Dendritic cell treated with granulocyte-macrophage colony-stimulating factor and Interleukin-4, amounts not matched to agents 40 ng/mL and 50 ng/mL, for 4 days (primary cell): ENCODE results near the gene DOCK11.
A peak's percentile ranks its signal among the peaks of the same experiment; 100 is the strongest.

Source experiments
- H3K27ac Mint-ChIP-seq: one replicate; pipeline ENCODE4 v1.8.0; 2022; ENCODE audit warnings: mild to moderate bottlenecking, mixed read lengths
- H3K27me3 Mint-ChIP-seq: one replicate; pipeline ENCODE4 v1.8.0; 2022; ENCODE audit warnings: mild to moderate bottlenecking, mixed read lengths
- H3K36me3 Mint-ChIP-seq: one replicate; pipeline ENCODE4 v1.8.0; 2022; ENCODE audit warnings: low read depth, mixed read lengths
- H3K4me1 Mint-ChIP-seq: one replicate; pipeline ENCODE4 v1.8.0; 2022; ENCODE audit warnings: low read depth, mixed read lengths
- H3K4me3 Mint-ChIP-seq: one replicate; pipeline ENCODE4 v1.8.0; 2022; ENCODE audit warnings: mild to moderate bottlenecking, moderate library complexity, mixed read lengths
- H3K9me3 Mint-ChIP-seq: one replicate; pipeline ENCODE4 v1.8.0; 2022; ENCODE audit warnings: mixed read lengths
- intact Hi-C: fragments of 100-400 bp; cut with micrococcal nuclease; formaldehyde crosslinking; loops from one replicate; pipeline ENCODE4 v1.15.0; 2022

DOCK11 gene

DNA sequence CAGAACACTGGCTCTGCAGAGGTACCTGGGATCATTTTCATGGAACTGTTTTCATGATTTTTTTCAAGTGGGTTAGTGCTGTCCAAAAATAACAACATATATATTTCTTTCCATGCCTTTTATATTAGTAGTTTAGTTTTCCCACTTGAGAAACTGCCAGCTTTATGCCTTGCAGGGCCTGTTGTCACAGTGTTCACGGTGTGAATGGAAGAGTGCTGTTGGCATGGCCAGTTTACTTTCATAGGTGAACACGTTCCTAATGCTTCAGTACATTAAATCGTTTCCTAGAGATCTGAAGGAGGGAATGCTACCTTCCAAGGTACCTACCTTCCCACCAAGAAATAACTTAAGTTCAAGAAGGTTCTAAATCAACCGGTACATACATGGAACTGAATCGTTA is 12.6 kb downstream of the DOCK11 start:
- Mint-ChIP-seq H3K4me1 (peaks cover 59% of the 10 kb centered on the region), H3K4me3 (no peak overlapping the region), H3K27me3 (no peaks in the 10 kb centered on the region), H3K9me3 (peaks cover 7% of the 10 kb centered on the region), H3K27ac (no peak overlapping the region), H3K36me3 (peaks cover 26% of the 10 kb centered on the region)
- intact Hi-C loops: no loop called here

DNA sequence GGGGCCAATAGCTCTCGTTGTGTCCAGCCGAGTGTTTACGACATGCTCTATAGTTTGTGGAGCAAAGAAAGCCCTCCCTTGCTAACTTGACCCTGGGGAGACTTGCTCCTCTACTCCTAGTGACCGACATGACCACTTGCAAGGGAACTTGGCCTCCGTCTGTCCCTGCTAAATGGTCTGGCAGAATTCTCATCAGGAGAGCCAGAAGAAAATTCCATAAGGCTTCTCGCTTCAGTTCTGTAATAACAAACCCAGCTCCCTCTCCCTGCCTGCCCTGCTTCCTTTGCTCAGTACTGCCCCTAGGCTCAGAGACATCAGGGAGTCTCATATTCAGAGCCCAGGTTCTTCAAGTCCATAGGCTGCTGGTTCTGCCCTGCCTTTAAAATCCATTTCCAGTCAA is 13.0 kb downstream of the DOCK11 start:
- Mint-ChIP-seq H3K9me3 (peaks cover 7% of the 10 kb centered on the region), H3K4me3 (no peak overlapping the region), H3K27ac (peak overlapping the region; percentile 73), H3K36me3 (peaks cover 30% of the 10 kb centered on the region), H3K4me1 (peaks cover 58% of the 10 kb centered on the region), H3K27me3 (no peaks in the 10 kb centered on the region)
- intact Hi-C loops: no loop called here

DNA sequence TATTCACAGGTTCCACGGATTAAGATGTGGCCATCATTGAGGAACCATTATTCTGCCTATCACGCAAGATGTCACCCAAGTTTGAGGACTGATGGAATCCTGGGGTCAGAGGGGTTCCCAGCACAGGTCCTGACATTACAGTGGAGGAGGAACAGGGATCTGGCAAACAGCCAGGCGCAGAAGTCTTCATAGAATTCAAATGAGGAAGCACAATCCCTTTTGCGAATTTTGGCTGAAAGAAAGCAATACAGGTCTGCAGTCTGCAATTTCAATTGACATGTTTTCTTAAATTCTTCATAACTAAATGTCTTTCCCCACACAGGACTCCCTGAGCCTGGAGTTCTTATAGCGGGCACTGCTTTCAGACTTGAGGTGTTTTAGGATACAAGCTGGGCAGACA is 14.5 kb downstream of the DOCK11 start:
- Mint-ChIP-seq H3K4me3 (no peak overlapping the region), H3K9me3 (peaks cover 16% of the 10 kb centered on the region), H3K4me1 (peaks cover 53% of the 10 kb centered on the region), H3K27ac (peak overlapping the region; percentile 65), H3K27me3 (no peaks in the 10 kb centered on the region), H3K36me3 (peaks cover 45% of the 10 kb centered on the region)
- intact Hi-C loops: loop anchor here (2.0 kb wide), 1 partner anchor 21 kb away; no protein-coding TSS in a partner anchor

DNA sequence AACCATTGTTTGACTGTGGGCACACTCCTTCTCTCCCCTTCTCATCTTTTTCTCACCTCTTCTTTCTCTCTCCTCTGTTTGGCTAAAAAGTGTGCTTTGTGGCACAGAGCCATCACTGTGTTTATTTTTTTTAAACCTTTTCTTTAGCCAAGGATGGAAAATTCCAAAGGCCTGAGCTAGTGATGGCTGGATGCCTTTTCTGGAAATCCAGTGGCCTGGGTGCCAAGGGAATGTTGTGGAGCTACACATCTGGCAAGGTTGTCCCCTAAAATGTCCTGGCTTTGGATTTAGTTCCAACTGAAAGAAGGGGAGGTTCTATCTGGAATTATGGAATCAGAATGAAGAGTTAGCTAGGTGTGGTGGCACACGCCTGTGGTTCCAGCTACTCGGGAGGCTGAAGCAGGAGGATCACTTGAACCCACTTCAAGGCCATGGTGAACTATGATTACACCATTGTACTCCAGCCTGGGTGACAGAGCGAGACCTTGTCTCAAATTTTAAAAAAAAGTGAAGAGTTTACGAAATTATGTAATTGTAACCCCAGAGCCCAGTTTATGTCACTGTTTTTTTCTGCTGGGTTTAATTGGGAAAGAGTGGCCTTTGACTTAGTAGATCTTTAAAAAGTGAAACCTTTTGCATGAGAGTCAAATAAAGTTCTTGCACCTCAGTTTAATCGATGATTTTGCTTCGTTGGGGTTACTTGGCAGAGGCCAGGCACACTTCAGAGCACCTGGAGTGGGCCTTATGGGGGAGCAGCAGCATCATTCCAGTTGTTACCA is 17.7 kb downstream of the DOCK11 start:
- Mint-ChIP-seq H3K4me1 (peaks cover 43% of the 10 kb centered on the region), H3K27me3 (no peaks in the 10 kb centered on the region), H3K9me3 (peaks cover 16% of the 10 kb centered on the region), H3K36me3 (peaks cover 56% of the 10 kb centered on the region), H3K4me3 (no peak overlapping the region), H3K27ac (peak overlapping the region; percentile 4)
- intact Hi-C loops: no loop called here

DNA sequence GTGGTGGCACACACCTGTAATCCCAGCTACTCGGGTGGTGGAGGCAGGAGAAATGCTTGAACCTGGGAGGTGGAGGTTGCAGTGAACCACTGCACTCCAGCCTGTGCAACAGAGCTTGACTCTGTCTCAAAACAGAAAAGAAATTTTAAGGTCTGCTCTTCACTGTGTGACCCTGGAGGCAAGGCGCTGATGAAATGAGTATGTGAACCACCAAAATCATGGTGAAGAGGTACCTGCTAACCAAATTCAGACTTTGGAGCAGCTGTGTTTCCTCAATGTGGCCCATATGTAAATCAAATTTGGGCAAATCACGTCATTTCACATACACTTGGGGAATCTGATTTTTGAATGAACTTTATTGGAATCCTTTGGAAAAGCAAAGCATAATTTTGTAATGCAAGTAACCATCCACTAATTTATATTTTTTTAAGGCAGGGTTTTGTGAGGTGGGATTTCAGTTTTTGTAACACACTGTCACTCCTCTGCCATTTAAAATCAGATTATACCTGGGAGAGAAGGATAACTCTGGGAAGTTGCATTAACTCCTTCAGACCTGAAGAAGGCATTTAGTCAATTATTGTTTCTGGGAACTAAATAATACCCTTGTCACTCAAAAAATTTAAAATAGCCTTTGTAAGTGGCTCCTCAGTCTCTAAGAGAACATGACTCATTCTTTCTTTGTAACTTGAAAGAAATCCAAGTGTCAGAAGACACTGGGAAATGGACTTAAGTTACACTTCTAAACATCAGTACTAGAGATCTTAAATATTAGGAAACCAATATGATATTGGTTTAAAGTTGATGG is 24.0 kb downstream of the DOCK11 start:
- H3K36me3 Mint-ChIP-seq: peaks cover 16% of the 10 kb centered on the region
- intact Hi-C loops: no loop called here
- peaks cover 4% of the 10 kb centered on the region for H3K9me3 Mint-ChIP-seq
- H3K4me1 Mint-ChIP-seq: peaks cover 25% of the 10 kb centered on the region
- no peak overlapping the region for H3K27ac Mint-ChIP-seq
- H3K4me3 Mint-ChIP-seq: no peak overlapping the region
- no peaks in the 10 kb centered on the region for H3K27me3 Mint-ChIP-seq

DNA sequence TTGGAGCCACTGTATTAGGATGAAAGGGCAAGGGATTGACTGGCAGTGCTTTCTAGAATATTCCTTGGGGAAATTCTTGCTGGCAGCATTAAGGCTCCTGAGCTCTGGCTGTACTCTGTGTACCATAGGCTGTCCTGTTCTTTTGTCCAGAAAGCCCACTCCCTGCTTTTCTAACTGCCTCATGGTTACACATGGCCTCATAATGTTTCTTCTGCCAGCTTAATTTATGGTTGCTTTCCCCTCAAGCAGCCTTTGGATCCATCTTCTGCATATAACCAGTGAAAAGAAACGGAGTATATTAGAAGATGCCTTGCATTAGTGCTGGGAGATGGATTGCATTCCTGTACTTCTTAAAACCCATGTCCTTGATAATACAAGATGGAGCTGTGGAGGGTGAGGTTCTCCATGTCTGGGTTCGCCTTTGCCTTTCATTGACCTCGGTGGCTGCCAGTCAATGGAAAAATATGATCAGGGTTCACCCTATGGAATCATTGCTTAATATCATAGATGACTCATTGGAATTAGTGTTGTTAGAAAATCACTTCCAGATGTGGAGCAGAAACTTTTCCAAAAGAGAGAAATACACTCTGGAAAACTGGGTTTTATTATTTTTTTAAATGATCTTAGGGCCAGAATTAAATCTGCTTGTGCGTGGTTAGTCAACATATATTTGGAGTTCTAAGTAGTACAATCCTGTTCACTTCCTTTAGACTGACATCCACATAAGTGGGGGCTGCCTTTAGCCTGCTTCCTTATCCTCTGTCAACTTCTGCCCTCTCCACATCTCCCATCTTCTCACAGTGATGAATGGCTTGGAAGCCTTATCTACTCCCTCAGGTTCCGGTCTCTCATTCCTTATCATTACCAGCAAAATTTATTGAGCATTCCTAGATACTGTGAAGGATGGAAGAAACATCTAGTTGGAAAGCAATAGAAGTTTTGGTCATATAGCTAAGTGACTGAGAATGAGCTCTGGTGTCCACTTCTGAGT is 24.9 kb downstream of the DOCK11 start:
- Mint-ChIP-seq H3K9me3 (no peaks in the 10 kb centered on the region), H3K4me1 (peaks cover 25% of the 10 kb centered on the region), H3K27ac (no peak overlapping the region), H3K4me3 (no peak overlapping the region), H3K36me3 (peaks cover 7% of the 10 kb centered on the region), H3K27me3 (no peaks in the 10 kb centered on the region)
- intact Hi-C loops: loop anchor here (1.0 kb wide), 1 partner anchor 8 kb away; no protein-coding TSS in a partner anchor

DNA sequence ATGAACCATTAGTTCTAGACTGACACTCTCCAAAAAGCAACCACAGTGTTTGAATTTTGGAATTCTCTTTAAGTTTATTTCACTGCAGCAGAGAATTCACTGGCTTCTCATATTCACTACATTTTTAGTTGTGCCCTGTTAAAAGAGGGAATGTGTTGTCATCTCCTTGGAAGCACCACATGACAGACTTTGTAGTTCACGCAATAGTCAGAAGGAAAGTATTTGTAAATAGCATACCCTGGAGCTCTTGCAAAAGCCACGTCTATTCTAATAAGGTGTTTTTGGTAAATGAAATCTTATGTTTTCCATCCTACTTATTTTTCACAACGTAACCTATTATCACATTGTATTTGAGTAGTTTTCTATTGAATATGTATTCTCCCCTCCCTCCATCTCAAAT is 25.8 kb downstream of the DOCK11 start:
- Mint-ChIP-seq H3K4me3 (no peak overlapping the region), H3K27me3 (no peaks in the 10 kb centered on the region)

DNA sequence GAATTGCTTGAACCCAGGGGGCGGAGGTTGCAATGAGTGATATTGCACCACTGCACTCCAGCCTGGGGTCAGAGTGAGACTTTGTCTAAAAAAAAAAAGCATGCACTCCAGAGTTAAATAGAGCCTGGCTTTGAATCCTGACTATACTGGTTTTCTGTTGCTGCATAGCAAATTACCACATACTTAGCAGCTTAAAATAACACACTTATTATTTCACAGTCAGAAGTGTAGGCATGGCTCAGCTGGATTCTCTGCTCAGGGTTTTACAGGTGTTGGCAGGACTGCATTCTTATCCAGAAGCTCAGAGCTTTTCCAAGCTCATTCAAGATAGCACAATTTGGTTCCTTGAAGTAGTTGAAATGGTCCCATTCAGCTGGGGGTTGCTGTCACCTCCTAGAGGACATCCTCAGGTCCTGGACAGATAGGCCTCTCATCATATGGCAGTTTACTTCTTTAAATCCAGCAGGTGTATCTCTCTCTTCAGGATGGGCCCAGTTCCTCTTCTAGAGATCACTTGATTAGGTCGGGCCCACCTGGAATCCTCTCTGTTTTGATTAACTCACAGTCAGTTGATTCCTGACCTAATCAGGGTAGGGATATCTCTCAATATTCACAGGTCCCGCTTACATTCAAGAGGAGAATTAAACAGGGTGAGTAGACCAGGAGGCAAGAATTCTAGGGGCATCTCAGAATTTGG is 26.8 kb downstream of the DOCK11 start:
- no peaks in the 10 kb centered on the region for H3K27me3 Mint-ChIP-seq
- no peak overlapping the region for H3K4me3 Mint-ChIP-seq
- intact Hi-C loops: no loop called here
- no peak overlapping the region for H3K27ac Mint-ChIP-seq
- H3K9me3 Mint-ChIP-seq: no peaks in the 10 kb centered on the region
- H3K4me1 Mint-ChIP-seq: peaks cover 33% of the 10 kb centered on the region
- no peaks in the 10 kb centered on the region for H3K36me3 Mint-ChIP-seq

More for the DNA sequence above, 25.8 kb downstream of the DOCK11 start:
- Mint-ChIP-seq H3K4me1 (peaks cover 31% of the 10 kb centered on the region), H3K9me3 (no peaks in the 10 kb centered on the region), H3K27ac (no peak overlapping the region), H3K36me3 (peaks cover 2% of the 10 kb centered on the region)
- intact Hi-C loops: loop anchor here (1.0 kb wide), 1 partner anchor 9 kb away; no protein-coding TSS in a partner anchor

DNA sequence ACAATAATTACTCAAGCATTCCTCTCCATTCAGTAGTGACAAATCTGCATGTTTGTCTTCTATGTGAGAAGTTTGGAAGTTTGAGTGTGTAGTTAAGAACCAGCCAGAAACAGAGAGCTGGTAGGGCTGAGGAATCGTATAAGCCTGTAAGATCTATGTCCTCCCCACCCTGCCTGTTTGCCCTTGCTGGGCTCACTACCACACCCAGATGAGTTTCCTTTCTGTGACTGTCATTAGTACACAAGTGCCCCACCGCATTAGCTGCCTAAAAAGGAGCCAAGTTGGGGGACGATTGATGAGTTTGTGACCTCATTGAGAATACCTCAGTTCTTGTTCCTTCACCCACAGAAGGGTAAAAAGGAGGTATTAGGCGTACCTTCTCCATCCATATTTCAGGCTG is 28.3 kb downstream of the DOCK11 start:
- Mint-ChIP-seq H3K4me1 (peaks cover 36% of the 10 kb centered on the region), H3K9me3 (no peaks in the 10 kb centered on the region), H3K36me3 (no peaks in the 10 kb centered on the region), H3K27me3 (no peaks in the 10 kb centered on the region), H3K4me3 (no peak overlapping the region), H3K27ac (no peak overlapping the region)
- intact Hi-C loops: no loop called here

DNA sequence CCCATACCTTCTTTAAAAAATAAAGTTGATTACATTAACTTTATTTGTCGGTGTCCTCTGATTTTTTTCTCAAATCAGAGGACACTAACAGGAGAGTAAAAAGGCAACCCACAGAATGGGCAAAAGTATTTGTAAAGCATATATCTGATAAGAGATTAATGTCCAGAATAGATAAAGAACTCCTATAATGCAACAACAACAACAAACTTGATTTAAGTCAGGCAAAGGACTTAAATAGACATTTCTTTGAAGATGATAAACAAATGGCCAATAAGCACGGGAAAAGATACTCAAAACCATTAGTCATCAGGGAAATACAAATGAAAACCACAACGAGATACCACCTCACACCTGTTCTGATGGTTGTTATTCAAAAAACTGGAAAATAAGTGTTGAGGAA is 28.7 kb downstream of the DOCK11 start:
- H3K4me1 Mint-ChIP-seq: peaks cover 39% of the 10 kb centered on the region
- peaks cover 3% of the 10 kb centered on the region for H3K36me3 Mint-ChIP-seq
- H3K27ac Mint-ChIP-seq: no peak overlapping the region
- H3K4me3 Mint-ChIP-seq: no peak overlapping the region
- H3K27me3 Mint-ChIP-seq: no peaks in the 10 kb centered on the region
- intact Hi-C loops: no loop called here
- H3K9me3 Mint-ChIP-seq: no peaks in the 10 kb centered on the region

DNA sequence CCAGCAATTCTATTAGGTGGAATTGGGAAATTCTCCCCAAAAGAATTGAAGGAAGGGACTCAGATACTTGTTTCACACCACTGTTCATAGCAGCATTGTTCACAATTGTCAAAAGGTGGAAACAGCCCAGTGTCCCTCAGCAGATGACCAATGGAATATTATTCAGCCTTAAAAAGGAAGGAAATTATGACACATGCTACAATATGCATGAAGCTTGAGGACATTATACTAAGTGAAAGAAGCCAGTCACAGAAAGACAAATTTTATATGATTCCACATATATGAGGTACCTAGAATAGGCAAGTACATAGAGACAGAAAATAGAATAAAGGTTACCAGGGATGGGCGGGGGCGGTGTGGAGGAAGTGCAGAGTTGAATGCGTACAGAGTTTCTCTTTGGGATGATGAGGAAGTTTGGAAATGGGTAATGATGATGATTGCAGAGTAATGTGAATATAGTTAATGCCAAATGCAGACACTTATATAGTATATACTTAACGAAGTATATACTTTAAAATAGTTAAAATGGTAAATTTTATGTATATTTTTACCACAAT is 29.6 kb downstream of the DOCK11 start:
- H3K4me3 Mint-ChIP-seq: no peak overlapping the region
- H3K4me1 Mint-ChIP-seq: peaks cover 45% of the 10 kb centered on the region
- H3K9me3 Mint-ChIP-seq: no peaks in the 10 kb centered on the region
- H3K27me3 Mint-ChIP-seq: no peaks in the 10 kb centered on the region
- H3K36me3 Mint-ChIP-seq: peaks cover 7% of the 10 kb centered on the region
- no peak overlapping the region for H3K27ac Mint-ChIP-seq
- intact Hi-C loops: no loop called here

DNA sequence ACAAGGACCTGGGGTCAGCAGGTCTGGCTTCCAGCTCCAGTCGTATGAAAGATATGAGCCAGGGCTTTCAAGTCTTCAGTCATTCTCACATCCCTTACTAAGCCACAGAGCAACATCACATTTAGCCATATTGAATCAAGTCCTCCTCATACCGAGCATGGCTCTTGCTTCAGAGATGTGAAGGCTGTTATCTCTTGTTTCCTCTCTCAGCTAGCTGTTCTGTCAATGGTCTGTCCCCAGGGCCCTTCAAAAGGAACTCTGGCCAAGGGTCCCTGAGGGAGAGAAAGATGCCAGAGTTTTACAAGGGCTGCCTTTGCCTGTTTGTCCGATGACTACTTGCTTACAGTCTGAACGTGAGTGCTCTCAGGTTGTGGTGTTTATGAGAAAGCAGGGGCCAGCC is 30.5 kb downstream of the DOCK11 start:
- Mint-ChIP-seq H3K27ac (peak overlapping the region; percentile 22), H3K4me1 (peaks cover 46% of the 10 kb centered on the region), H3K27me3 (no peaks in the 10 kb centered on the region), H3K36me3 (peaks cover 7% of the 10 kb centered on the region), H3K4me3 (no peak overlapping the region), H3K9me3 (no peaks in the 10 kb centered on the region)
- intact Hi-C loops: no loop called here
